ENCODE results near the gene PCNT.

GRCh38 chr21:46421756-46422555, 98.0 kb downstream of the PCNT start:
- TF ChIP-seq CTCF (IDR thresholded peaks at IDR 0.05): no peak
- no peak for TF ChIP-seq POLR2A (IDR thresholded peaks at IDR 0.05)

All from tibial nerve (tissue), 3 donors.